GM12874 (cell line): Measurements from ENCODE around the gene ABR.

ENCODE experiments used
- TF ChIP-seq, protein P1 (sequence below): IDR thresholded peaks from 2 replicates; pipeline ENCODE4 v1.5.1; 2011; ENCODE audit warnings: low read depth, mild to moderate bottlenecking, control low read depth, low read length, moderate library complexity; ENCODE audit not compliant: insufficient read depth

The ABR gene

GRCh38 chr17:1208966-1209365 lies 29.2 kb upstream of the ABR start:
- TF ChIP-seq, protein P1, sequence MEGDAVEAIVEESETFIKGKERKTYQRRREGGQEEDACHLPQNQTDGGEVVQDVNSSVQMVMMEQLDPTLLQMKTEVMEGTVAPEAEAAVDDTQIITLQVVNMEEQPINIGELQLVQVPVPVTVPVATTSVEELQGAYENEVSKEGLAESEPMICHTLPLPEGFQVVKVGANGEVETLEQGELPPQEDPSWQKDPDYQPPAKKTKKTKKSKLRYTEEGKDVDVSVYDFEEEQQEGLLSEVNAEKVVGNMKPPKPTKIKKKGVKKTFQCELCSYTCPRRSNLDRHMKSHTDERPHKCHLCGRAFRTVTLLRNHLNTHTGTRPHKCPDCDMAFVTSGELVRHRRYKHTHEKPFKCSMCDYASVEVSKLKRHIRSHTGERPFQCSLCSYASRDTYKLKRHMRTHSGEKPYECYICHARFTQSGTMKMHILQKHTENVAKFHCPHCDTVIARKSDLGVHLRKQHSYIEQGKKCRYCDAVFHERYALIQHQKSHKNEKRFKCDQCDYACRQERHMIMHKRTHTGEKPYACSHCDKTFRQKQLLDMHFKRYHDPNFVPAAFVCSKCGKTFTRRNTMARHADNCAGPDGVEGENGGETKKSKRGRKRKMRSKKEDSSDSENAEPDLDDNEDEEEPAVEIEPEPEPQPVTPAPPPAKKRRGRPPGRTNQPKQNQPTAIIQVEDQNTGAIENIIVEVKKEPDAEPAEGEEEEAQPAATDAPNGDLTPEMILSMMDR, result no peak

- TF ChIP-seq, protein P1, result no peak
Measured at GRCh38 chr17:1206026-1206777, 26.4 kb upstream of the ABR start.

GRCh38 chr17:1203967-1204291 lies 24.1 kb upstream of the ABR start:
- TF ChIP-seq, protein P1, result no peak

DNA sequence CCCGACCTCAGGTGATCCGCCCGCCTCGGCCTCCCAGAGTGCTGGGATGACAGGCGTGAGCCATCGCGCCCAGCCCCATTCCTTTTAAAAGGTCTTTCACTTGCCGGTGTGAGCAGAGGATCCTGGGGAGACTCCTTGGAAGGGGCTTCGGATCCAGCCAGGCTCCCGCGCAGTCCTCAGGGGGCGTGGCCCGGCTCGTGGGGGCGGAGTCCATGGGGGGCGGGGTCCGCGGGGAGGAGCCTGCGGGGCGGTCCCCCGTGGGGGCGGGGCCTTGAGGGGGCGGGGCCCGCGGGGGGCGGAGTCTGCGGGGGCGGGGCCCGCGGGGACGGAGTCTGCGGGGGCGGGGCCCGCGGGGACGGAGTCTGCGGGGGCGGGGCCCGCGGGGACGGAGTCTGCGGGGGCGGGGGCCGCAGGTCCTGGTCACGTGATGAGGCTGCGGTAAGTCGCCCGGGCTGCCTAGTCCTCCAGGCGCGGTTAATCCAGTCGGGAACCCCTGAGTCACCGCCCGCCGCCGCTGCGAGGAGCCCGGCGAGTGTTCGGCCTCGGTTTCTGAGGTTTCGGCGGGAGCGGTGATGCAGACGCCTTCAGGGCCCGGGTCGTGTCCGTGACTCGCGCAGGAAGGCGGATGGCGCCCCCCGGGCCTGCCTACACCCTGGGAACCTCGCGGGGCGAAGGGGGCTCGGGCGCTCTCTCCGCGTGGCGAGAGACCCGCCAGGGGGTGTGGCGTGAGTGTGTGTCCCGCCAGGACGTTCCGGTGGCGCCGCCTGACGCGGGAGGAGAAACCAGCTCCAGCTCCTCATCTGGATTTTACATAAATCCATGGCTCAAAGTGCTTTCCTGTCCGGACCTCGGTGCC lies 23.6 kb upstream of the ABR start:
- TF ChIP-seq, protein P1, result no peak

- TF ChIP-seq, protein P1, result no peak
Measured at GRCh38 chr17:1202291-1202690, 22.5 kb upstream of the ABR start.

GRCh38 chr17:1201132-1201702 lies 21.4 kb upstream of the ABR start:
- TF ChIP-seq, protein P1, result no peak

DNA sequence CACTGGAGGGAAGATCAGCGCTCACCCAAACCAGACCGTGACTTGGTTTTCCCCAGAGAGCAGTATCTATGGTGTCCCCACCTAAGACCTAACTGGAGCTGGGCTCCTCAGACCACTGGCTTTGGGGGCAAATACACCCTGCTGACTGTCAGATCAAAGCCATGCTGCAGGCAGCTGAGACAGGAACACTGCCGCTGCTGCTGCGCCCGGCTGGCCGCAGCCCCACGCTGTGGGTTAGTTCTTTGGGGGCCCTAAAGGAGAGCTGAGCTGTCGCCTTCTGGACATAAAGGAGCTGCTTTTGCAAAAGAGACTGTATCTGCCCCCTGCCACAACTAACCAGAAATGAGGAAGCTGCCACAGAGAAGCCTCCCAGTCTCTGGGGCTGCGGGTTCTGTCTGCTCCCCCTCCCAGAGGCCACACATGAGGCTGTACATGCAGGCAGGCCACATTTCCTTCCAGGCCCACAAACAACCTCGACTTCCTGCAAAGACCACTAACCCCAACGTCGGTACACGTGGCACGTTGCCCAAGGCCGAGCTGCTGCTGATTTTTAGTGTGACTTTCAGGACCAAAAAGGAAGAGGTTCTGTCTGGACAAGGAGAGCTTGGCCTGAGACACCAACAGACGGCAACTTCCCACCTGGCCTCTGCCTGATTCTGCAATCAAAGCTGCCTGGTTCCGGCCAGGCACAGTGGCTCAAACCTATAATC lies 18.2 kb upstream of the ABR start:
- TF ChIP-seq, protein P1, result no peak
